Right lobe of liver (tissue), 4 donors: ENCODE data around the gene LRTM2.

Experiments used
- CTCF ChIP-seq, 4 donors: fragments of 200-600 bp in 3 of 4; fragments of 450-650 bp in 1 of 4; IDR thresholded peaks; one replicate each; pipeline versions ENCODE4 v1.5.1 to v1.8.0; 2016 to 2022; ENCODE audit warnings: antibody characterized with exemption in 4 of 4, mild to moderate bottlenecking in 2 of 4
- POLR2A ChIP-seq: fragments of 450-650 bp; IDR thresholded peaks from one replicate; pipeline ENCODE4 v1.6.1; 2017; ENCODE audit warnings: antibody characterized with exemption, mild to moderate bottlenecking
- donor health status: DM: no; HTN: no; CAD: no.
- donor health status: DM: no; HTN: no; CAD: no.
- donor health status: DM: no; HTN: yes; CAD: no.

GRCh38 chr12:1793426-1794210 is 26.7 kb upstream of the LRTM2 start:
- TF ChIP-seq CTCF (IDR thresholded peaks at IDR 0.05) (no peak), POLR2A (no peak)
